C4-2B (cell line): ENCODE measurements around the gene COX5B.

Source experiments
- ZFX ChIP-seq: fragments of 450-650 bp; IDR thresholded peaks from 2 replicates; pipeline ENCODE4 v1.6.1; 2017
- TF ChIP-seq, protein P1 (sequence below): fragments of 450-650 bp; conservative IDR thresholded peaks from 2 replicates; pipeline ENCODE4 v1.5.1; 2017; ENCODE audit warnings: mild to moderate bottlenecking

DNA sequence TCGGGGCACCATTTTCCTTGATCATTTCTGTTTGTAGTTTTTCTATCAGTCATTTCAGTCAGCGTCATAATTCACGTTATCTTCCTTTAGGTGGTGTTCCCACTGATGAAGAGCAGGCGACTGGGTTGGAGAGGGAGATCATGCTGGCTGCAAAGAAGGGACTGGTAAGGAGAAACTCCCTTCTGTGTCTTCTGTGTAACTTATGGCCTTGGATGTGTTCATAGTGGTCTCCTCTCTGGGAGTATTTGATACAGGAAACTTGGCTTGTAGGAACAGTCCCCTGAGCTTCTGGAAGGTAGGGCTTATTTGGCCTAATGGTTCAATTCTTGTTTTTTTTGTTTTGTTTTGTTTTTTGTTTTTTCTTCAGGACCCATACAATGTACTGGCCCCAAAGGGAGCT lies 1.1 kb downstream of the COX5B start:
- TF ChIP-seq, protein P1, sequence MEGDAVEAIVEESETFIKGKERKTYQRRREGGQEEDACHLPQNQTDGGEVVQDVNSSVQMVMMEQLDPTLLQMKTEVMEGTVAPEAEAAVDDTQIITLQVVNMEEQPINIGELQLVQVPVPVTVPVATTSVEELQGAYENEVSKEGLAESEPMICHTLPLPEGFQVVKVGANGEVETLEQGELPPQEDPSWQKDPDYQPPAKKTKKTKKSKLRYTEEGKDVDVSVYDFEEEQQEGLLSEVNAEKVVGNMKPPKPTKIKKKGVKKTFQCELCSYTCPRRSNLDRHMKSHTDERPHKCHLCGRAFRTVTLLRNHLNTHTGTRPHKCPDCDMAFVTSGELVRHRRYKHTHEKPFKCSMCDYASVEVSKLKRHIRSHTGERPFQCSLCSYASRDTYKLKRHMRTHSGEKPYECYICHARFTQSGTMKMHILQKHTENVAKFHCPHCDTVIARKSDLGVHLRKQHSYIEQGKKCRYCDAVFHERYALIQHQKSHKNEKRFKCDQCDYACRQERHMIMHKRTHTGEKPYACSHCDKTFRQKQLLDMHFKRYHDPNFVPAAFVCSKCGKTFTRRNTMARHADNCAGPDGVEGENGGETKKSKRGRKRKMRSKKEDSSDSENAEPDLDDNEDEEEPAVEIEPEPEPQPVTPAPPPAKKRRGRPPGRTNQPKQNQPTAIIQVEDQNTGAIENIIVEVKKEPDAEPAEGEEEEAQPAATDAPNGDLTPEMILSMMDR, result no peak
- TF ChIP-seq ZFX, result no peak
